GM21723 (cell line): ENCODE results near the gene KLHDC7A.
"Not testable (repeated sequence)": the region's sequence is repeated elsewhere in the genome, so short reads cannot be mapped to it uniquely, and the experiment has no call there.

Experiments used
- ATAC-seq: cut with Tn5 transposase; IDR thresholded peaks from one replicate; pipeline ENCODE4 v1.9.1; 2021; ENCODE audit warnings: mild to moderate bottlenecking, moderate library complexity; ENCODE audit not compliant: unreplicated experiment

KLHDC7A gene

DNA sequence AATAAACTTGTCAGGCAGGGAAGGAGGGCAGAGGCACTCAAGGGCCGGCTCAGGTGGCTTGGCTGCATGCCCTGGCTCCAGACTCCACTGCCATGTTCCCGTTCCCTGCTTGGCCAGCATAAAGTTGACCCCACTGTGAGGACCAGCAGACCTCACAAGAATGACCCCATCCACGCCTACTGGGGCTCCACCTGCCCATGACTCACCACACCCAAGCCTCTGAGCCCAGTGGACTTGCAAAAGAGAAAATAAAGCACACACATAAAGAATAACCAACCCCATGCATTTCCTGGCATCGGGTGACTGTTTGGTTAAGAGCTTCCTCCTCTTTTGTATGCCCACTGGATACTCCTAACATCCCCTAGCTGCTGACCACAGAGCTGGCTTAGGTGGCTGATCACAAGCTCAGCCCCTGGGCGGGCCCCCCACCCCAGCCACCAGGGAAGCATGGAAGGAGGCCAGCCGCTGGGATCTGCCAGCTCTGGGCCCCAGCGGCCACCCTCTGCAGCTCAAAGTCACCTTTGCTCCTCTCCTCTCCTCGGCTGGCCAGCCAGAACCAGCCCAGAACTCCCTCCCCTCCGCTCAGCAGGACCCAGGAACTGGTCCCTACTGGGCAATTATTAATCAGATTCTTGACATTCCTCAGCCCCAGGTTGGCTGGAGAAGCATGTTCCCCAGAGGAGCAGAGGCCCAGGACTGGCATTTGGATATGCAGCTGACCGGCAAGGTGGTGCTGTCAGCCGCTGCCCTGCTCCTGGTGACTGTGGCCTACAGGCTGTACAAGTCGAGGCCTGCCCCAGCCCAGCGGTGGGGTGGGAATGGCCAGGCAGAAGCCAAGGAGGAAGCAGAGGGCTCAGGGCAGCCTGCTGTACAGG is at the start of gene KLHDC7A:
TSS of gene KLHDC7A (plus strand) at position 616 of the 875 bp plus-strand sequence. CDS start at position 668, 52 bp downstream.
- ATAC-seq, result no peak

DNA sequence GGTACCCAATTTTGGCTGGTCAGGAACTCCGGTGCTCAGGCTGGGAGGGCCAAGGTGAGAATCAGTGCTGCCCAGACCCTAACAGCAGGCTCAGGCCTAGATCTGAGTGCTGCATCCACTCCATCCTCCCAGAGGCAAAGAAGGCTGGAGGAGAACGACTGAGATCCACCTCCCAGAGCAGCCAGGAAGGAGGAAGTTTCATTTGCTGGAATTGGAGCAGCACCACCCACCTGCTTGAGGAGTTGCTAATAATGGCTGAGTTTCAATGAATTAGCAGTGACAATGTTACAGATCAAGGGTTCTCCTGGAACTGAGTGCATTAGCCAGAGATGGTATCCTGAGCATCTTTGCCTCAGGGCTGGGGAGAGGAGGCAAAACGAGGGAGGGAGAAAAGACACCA is 46.7 kb upstream of the KLHDC7A start:
- no peak for ATAC-seq

DNA sequence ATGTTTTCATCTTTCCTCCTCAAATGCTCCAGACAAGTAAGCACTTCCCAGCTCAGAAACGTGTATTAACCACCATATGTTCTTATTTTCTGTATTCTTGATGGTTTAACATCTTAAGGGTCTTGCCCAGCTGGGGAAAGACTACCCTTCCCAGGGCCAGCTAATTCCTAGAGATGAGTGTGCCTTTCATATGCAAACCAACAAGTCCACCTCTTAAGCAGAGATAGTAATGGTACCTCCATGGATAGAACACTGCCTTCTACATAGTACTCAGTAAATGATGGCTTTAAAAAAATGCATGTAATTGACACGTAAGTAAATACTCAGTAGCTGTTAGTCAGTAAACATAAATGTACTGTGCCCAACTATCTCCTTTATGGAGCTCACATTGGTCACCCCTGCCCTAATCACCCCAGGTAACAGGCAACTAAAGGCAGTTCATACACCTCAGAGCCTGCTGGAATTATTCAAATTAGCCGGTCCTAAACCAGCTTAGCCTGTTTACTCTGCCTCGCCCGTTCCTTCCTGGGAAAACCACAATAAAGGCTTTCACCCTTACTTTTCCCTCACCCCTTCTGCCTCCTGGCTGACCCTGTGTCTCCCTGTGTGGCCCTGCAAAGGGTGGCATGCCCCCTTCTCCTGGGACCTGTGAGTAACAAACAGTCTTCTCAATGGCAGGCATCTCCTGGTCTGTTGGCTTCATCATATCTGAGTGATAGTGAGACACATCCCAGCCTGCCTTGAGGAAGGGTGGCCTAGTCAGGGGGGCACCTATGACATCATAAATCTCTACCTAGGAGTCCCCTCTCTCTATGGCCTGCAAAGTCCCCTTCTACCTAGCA is 40.1 kb upstream of the KLHDC7A start:
- no peak for ATAC-seq

DNA sequence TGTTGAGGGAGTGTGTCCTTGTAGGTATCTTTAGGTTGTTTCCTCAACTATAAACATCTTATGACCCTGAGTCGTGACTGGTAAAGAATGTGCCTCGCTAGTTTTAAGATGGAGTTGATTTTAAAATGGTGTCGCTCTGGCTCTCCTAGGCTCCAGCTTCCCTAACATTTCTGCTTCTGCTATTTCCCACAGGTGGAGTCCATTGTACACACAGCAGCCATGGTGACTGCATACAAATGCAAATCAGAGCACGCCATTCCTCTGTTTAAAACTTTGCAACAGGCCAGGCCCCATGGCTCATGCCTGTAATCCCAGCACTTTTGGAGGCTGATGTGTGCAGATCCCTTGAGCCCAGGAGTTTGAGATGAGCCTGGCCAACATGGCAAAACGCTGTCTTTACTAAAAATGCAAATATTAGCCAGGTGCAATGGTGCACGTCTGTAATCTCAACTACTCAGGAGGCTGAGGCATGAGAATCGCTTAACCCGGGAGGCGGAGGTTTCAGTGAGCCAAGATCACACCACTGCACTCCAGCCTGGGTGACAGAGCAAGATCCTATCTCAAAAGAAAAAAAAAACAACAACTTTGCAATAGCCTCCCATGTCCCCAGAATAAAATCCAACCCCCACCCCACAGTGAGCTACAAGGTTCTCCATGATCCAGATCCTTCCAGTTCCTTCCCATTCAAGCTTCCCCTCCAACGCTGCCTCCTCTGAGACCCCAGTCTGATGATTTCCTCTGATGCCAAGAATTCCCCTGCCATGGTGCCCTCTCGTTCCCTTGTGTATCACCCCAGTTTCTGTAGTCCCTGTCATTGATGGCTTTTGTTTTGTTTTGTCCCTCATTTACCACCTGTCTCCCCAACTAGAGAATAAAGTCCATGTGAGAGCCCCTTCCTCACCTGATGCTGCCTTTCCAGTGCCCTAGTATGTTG is 36.9 kb upstream of the KLHDC7A start:
- ATAC-seq, result no peak

DNA sequence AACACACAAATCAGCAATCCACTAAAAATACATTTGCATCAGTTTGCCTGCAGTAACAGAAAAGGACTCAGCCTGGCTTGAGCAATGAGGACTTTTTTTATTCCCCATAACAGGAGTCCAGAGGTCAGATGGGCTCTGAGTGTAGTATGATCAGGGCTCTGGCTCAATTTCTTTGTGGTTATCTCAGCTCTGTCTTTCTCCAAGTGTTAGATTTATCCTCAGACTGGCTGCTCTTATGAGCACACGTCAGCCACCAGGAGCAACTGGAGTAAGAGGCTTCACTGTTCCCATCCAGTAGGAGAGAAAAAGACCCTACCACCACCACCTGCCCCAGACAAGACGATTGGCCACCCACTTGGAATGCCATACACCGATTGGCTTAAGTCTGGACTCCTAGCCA is 36.2 kb upstream of the KLHDC7A start:
- no peak for ATAC-seq

DNA sequence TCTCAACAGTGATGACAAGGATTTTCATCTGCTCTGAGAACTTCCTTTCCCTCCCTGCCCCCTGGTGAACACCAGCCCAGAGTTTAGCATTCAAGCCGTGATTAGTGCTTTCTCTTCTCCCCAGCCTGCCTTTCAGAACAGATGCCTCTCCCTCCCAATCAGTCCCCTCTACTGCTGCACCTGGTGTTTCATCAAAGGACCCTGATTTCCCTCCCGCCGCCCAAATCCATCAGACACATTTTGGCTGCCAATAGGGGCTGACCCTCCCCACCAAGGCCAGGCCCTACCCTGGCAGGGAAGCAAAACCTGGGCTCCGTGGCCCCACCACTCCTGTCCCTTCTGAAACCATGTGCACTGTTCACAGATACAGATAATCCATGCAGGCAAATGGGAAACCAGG is 34.0 kb upstream of the KLHDC7A start:
- ATAC-seq, result no peak

DNA sequence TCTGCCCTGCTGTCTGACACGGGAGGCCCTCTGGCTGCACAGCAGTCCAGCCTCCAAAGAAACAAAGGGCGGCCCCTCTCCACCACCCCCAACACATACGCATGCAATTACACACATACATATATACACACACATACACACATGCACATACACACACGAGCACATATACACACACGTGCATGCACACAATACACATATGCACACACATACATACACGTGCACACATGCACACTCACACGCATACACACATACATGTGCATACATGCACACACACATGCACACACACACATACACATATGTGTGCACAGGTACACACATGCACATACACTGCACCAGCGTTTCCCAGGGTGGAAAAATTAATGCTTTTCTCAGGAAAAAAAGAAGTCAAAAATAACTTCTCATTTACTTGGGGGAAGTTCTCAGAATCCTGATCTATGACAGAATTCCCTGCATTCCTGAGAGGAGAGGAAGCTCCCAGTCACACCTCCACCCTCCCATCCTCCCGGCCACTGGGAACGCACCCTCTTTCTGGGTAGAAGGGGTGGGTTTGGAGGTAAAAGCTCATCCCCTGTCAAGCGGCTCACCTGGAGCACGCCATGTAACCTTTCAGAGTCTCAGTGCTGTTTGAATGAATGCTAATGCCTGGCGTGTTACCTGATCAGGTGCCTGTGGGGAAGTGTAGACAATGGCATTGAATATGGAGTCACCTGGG is 33.1 kb upstream of the KLHDC7A start:
- ATAC-seq, result no peak

DNA sequence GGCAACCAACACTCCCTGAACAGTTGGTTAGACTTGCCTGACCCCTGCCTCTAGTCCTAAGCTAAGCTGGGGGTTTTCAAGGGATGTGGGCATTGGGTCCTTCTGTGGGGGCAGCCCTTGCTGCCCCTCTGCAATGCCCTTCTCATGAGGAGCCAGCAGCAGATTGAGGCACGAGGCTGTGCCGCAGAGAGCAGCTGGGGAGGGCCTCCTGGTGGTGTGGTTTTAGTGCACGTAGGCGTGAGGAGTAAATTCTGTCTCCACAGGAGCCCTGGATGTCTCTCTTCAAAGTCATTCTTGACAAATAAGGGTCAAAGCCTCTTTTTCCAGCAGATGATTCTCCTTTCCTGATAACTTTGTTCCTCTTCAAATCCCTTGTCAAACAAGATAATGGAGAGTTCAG is 31.8 kb upstream of the KLHDC7A start:
- ATAC-seq, result no peak

DNA sequence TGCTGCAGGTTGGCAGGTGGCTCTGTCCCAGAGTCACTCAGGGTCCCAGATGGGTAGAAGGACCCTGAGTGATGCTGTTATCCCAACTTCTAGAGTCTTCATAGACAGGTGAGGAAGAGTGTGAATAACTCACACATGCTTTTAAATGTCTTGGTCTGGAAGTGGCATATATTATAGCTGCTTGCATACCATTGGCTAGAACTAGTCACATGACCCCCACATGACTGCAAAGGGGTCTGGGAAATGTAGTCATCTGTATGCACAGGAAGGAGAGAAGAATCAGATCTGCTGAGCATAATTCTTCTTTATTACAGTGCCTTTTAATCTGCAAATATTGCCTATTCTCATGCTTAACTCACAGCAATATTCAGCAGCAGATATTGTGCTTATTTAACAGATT is 28.2 kb upstream of the KLHDC7A start:
- no peak for ATAC-seq

DNA sequence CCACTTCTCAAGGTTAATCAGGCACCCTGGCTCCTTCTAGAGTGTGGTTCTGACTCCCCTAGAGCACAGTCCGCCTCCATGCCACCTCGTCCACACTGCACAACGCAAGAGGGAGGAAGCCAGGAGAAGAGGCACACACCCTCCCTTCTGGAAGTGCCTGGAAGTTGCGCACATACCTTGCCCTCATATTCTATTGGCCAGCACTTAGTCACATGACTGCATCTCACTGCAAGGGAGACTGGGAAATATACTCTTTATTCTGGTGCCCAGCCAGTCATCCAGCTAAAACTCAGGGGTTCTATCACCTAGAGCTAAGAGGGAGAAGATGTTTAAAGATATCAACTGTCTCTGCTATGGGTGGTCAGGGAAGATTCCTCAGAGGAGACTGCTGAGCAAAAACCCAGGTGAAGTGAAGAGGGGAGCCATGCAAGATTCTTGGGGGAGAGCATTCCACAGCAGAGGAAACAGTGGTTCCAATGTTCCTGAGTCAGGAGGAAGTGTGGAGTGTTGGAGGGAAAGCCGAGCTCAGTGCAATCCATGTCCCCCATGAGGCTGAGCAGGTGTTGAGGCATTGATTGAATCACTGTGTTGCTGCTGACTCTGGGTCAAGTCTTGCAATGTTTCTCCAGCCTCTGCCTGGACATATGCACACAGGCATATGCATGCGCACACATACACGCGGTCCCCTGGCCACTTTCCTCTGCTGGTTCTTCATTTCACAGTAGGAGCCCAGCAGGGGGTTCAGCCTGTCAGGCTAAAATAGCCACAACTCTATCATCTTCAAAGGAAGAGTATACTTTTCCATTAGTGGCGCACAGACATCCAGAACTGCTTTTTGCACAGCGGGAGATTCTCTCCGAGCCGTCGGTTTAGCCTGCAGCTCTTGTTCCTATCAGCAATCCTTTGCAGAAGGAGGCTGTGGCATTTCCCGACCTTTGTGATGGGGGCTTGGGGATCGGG is 22.3 kb upstream of the KLHDC7A start:
- no peak for ATAC-seq

DNA sequence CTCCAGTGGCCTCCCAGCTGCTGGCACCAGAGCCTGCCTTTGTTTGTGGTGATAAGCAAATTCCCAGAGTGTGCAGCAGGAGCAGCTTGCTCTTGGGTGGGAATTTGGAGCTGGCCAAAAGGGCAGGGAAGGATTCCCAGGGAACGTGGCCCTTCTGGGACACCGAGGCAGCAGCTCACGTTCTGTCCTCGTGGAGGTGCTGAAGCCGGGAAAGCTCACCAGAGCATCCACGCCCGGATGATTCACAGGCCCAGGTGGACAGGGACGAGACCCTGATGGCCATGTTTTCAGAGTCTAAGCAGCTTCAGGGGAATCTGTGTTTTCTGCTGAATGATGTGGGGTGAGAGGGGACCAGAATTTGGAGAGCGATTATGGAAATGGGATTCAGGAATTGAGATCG is 19.1 kb upstream of the KLHDC7A start:
- no peak for ATAC-seq

DNA sequence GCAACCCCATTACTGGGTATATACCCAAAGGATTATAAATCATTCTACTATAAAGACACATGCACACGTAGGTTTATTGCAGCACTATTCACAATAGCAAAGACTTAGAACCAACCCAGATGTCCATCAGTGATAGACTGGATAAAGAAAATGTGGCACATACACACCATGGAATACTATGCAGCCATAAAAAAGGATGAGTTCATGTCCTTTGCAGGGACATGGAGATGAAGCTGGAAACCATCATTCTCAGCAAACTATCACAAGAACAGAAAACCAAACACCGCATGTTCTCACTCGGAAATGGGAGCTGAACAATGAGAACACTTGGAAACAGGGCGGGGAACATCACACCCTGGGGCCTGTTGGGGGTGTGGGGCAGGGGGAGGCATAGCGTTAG is 18.2 kb upstream of the KLHDC7A start:
- ATAC-seq, result not testable (repeated sequence)

DNA sequence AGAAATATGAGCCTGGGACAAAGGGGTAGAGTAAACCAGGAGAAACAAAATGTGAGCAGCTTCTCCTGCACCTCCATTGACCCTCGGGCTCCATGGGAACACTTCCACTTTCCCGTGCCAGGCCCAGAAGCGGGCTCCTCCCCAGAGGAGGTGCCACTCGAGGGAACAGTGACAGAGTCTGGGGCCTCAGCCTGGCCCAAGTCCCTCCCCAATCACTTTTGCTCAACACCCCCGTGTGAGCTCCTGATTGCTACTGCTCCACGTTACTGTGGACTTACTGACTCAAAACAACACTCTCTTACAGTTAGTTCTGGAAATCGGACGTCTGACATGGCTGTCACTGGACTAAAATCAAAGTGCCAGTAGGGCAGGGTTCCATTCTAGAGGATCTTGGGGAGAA is 17.7 kb upstream of the KLHDC7A start:
- no peak for ATAC-seq

DNA sequence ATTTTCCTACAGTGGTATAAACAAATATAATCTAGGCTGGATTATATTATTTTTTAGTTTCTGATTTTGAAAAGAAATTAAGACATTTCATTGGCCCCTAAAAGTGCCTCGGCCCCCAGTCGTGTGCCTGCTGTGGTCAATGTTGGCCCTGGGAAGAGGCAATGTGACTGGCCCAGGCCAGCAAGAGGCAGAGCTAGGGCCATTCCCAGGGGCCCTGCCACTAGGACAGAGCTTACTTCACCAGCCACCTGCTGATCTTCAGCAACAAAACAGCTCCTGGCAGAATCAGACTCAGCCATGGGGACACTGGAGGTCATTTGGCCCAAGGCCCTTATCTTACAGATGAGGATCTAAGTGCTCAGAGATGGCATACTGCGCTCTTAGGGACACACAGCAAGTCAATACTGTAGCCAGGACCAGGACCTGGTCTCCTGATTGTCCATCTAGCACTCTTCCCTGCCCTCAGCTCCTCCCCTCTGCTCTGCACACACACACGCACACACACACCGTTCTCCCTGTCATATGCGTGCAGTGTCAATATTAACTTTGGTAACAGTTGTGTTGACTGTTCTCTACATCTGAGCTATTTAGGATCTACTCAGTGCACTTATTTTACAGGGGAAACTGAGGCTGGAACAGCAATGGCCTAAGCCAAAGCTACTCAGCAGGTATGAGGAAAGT is 16.6 kb upstream of the KLHDC7A start:
- ATAC-seq, result no peak

DNA sequence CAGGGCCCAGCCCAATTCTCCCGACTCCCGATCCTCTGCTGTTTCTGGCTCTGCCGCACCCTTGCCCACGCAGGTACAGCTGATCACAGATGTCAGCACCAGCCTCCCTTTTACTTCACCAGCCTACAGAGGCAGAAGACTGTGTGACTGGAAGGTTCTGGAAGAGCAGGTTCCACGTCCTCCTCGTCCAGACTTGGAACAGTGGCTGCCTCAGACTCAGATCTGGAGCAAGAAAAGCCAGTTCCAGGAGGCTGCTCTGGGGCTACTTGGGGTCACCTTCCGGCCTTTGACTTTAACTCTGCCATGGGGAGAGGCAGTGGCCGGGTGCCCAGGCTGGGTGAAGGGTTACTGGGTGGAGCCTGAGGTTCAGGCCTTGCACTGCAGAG is 16.1 kb upstream of the KLHDC7A start:
- no peak for ATAC-seq

DNA sequence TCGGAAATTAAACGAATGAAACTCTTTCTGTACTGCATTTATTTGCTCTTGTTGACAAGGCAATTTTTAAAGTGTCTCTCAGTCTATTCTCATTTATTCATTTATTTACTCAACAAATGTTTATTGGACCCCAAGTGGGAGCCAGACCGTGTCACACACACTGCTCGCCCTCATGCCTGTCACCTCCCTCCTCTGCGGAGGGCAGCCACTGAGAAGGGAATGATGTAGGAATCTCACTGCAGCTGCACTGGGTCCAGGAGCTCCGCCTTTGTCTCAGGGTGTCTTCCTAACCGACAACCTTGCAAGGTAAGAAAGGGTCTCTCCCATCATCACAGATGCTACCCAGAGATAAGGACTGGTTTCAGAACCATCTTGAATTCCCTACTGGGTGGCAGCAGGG is 14.1 kb upstream of the KLHDC7A start:
- ATAC-seq, result no peak

DNA sequence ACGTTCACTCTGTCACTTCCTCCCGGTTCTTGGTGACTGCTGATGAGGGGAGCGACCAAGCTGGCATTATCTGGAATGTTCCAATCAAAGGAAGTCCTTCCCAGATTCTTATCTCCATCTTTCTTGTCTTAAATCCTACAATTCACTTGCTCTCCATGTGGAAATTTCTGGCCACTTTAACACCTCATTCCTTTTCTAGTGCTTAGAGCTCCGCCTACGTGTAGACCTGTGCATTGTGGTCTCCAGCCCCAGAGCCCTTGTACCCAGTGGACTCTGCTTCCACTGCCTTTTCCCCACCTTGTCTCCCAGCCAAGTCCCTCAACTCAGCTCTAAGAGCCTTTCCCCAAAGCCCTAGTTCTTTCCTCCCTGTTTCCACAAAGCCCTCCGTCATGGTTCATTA is 12.2 kb upstream of the KLHDC7A start:
- no peak for ATAC-seq

DNA sequence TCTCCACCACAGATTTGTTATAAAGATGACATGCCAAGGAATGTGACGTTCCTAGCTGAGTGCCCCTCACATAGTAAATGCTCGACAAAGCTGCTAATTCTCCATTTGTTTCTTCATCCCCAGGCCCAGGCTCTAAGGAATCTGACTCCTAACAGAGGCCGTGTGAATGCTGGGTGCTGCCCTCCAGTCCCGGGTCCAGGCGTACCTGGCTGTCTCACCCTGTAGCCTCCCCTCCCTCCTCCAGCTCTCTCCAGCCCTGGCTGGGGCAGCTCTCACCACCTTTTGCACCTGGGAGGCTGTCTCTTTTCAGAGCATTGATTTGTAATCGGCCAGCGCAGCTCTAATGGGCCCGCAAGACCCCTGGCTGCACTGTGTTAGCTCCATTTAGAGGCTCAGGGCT is 11.2 kb upstream of the KLHDC7A start:
- ATAC-seq, result no peak
